ENCODE measurements around the gene MEX3D. TPM values are rescaled to one million over a fixed set of nuclear protein-coding genes. Genes with fewer than 3 reads are reported as not detected.

Gene MEX3D
- total and polyA plus RNA-seq, 8 donors = 4.9 to 90.4 (median 10.8) TPM

DNA sequence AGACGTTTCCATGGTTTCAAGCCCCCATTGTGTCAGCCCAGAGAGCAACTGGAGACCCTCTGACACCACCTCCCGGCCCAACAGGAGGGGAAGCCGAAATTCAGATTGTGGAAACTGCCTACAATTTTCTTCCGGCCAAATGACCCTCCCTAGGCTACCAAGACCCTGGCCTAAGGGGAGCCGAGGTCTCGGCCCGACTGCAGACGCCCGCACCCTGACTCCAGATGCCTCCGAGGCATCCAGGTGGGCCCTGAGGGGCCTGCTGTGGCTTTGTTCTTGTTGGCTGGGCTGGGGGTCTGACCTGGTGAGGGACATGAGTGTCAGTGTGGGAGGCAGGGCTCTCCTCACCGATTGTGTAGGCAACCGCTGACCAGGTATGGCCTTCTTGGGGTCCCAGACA is 9.6 kb downstream of the MEX3D start:
- Histone ChIP-seq H3K36me3 (peaks cover 4 to 37% (median 25%) of the 10 kb centered on the region in 4 donors), H3K4me3 (no peak overlapping the region), H3K27me3 (no peaks in the 10 kb centered on the region), H3K27ac (no peak overlapping the region), H3K9me3 (no peaks in the 10 kb centered on the region), H3K4me1 (no peaks in the 10 kb centered on the region)
- WGBS, 5 donors = 84 to 93% (median 89%) methylated on average over 8 to 12 of the region's 12 CpGs
- intact Hi-C loops (cut with DNase I; ENCODE audit: low total_unique reads) = loop anchor here (10.0 kb wide), 1 partner anchor 266 kb away; no protein-coding TSS in a partner anchor
- TF ChIP-seq, protein P1, sequence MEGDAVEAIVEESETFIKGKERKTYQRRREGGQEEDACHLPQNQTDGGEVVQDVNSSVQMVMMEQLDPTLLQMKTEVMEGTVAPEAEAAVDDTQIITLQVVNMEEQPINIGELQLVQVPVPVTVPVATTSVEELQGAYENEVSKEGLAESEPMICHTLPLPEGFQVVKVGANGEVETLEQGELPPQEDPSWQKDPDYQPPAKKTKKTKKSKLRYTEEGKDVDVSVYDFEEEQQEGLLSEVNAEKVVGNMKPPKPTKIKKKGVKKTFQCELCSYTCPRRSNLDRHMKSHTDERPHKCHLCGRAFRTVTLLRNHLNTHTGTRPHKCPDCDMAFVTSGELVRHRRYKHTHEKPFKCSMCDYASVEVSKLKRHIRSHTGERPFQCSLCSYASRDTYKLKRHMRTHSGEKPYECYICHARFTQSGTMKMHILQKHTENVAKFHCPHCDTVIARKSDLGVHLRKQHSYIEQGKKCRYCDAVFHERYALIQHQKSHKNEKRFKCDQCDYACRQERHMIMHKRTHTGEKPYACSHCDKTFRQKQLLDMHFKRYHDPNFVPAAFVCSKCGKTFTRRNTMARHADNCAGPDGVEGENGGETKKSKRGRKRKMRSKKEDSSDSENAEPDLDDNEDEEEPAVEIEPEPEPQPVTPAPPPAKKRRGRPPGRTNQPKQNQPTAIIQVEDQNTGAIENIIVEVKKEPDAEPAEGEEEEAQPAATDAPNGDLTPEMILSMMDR (IDR thresholded peaks at IDR 0.05) = no peak
- TF ChIP-seq POLR2AphosphoS5 (IDR thresholded peaks at IDR 0.05) (no peak), EP300 (IDR thresholded peaks at IDR 0.05) (no peak), POLR2A (IDR thresholded peaks at IDR 0.05) (no peak)
- no peak for DNase-seq

GRCh38 chr19:1556390-1557070 is 11.6 kb downstream of the MEX3D start:
- H3K36me3 ChIP-seq = peaks cover 4 to 29% (median 22%) of the 10 kb centered on the region in 4 donors
- no peaks in the 10 kb centered on the region for H3K4me1 ChIP-seq
- H3K4me3 ChIP-seq = no peak overlapping the region
- TF ChIP-seq, protein P1 (IDR thresholded peaks at IDR 0.05) = no peak
- TF ChIP-seq POLR2A (IDR thresholded peaks at IDR 0.05) (no peak), EP300 (IDR thresholded peaks at IDR 0.05) (no peak), POLR2AphosphoS5 (IDR thresholded peaks at IDR 0.05) (no peak)
- no peaks in the 10 kb centered on the region for H3K27me3 ChIP-seq
- DNase-seq = no peak
- 97 to 98% (median 98%) methylated on average over 28 to 66 of the region's 66 CpGs for WGBS, 5 donors
- H3K27ac ChIP-seq = no peak overlapping the region
- H3K9me3 ChIP-seq = no peaks in the 10 kb centered on the region
- intact Hi-C loops (cut with DNase I; ENCODE audit: low total_unique reads) = loop anchor here (10.0 kb wide), 1 partner anchor 268 kb away; no protein-coding TSS in a partner anchor

DNA sequence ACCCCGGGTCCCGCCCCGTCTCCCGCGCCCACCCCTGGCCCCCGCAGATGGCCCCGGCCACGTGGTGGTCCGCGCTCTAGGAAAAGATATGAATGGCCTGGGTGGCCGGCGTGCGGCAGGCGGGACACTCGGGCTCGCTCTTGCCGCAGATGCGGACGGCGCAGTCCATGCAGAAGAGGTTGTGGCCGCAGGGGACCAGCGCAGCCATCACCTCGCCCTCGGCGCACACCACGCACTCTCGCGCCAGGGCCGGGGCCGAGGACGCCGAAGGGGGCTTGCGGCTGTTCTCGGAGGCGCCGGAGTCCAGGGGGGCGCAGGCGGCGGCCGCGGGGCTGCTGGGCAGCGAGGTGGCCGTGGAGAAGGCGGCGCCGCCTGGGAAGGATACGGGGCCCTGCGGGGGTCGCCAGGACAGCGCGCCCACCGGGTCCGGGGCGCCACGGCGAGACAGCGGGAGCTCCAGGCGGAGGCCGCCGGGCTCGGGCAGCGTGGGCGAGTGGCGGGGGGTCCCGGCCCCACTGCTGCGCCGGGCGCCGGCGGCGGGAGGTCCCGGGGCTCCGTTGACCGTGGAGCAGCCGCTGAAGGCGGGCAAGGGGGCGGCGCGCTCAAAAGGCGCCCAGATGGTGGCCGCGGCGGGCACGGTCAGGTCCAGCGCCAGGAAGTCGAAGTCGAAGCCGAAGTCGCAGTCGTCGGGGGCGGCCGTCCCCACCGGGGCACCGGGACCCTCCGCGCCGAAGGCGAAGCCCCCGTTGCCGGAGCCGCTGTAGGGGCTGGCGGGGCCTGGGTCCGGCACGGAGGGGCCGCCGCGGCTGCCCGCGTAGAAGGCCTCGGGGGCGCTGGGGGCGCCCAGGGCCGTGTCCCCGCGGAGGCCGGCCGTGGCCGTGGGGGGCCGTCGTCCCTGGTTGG is 12.4 kb downstream of the MEX3D start:
- H3K9me3 ChIP-seq = no peaks in the 10 kb centered on the region
- peaks cover 4 to 28% (median 22%) of the 10 kb centered on the region in 4 donors for H3K36me3 ChIP-seq
- no peaks in the 10 kb centered on the region for H3K27me3 ChIP-seq
- H3K27ac ChIP-seq = no peak overlapping the region
- intact Hi-C loops (cut with DNase I; ENCODE audit: low total_unique reads) = loop anchor here (10.0 kb wide), 1 partner anchor 269 kb away; no protein-coding TSS in a partner anchor
- DNase-seq = no peak
- 95 to 96% (median 95%) methylated on average over 37 to 121 of the region's 121 CpGs for WGBS, 5 donors
- H3K4me3 ChIP-seq = no peak overlapping the region
- TF ChIP-seq POLR2AphosphoS5 (IDR thresholded peaks at IDR 0.05) (no peak), POLR2A (IDR thresholded peaks at IDR 0.05) (no peak), EP300 (IDR thresholded peaks at IDR 0.05) (no peak)
- TF ChIP-seq, protein P1 (IDR thresholded peaks at IDR 0.05) = no peak
- H3K4me1 ChIP-seq = no peaks in the 10 kb centered on the region

DNA sequence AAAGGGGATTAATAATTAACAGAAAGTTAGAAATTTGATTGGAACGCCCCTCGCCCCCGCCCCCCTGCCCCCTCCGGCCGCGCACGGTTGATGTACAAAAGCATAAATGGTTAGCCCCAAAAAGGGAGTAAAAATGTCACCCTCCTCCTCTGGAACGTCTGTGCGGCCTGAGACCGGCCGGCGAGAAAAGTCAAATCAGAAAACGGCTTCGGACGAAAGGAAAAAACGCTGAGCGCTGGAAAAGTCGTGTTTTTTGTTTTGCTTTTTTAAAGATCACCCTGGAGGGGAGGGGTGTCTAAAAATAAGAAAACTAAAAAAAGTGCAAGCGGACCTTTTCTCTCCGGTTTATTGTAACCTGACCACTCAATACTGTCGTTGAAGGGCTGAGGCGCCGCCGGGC is 13.2 kb downstream of the MEX3D start:
- WGBS, 5 donors = 86 to 91% (median 89%) methylated on average over 24 of the region's 24 CpGs
- no peak overlapping the region for H3K4me3 ChIP-seq
- TF ChIP-seq POLR2AphosphoS5 (IDR thresholded peaks at IDR 0.05) (no peak), EP300 (IDR thresholded peaks at IDR 0.05) (no peak), POLR2A (IDR thresholded peaks at IDR 0.05) (no peak)
- TF ChIP-seq, protein P1 (IDR thresholded peaks at IDR 0.05) = no peak
- H3K27ac ChIP-seq = no peak overlapping the region
- H3K36me3 ChIP-seq = peaks cover 4 to 25% (median 22%) of the 10 kb centered on the region in 4 donors
- H3K4me1 ChIP-seq = no peaks in the 10 kb centered on the region
- intact Hi-C loops (cut with DNase I; ENCODE audit: low total_unique reads) = loop anchor here (10.0 kb wide), 1 partner anchor 270 kb away; no protein-coding TSS in a partner anchor
- no peaks in the 10 kb centered on the region for H3K27me3 ChIP-seq
- no peaks in the 10 kb centered on the region for H3K9me3 ChIP-seq
- DNase-seq = no peak

Data from stomach (tissue), 9 donors.